Measurements from ENCODE around the gene PTPRM.

PTPRM gene

DNA sequence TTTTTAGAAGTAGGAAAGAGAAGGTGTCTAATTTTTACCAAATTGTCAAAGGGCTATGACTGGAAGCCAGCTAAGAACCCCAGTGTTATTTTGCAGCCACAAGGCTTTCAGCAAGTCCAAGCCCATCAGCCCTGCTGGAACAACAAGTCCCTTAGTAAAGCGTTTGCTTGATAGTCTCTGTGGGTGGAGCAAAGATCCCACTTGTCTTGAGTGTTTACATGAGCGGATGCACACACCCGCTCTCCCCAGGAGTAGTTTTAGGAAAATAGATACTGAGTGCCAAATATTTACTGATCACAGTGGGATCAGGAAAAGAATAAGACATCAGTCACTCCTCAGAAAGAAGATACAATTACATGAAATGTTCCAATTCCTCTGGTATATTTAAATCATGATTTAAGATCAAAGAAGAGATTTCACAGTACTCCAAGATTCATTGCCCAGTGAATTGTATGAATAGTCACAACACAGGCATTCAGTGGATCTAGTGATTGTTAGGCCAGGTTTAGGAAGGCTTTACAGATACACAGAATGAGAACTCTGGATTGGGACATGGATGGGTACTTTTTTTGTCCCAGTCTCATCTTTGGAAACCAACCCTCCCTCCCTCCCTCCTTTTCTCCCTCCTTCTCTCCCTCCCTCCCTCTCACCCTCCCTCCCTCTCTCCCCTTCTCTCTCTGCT is 514.9 kb downstream of the PTPRM start:
- DNase-seq = no peak

- DNase-seq = peak; percentile 32
Observed at GRCh38 chr18:8084160-8084559, 517.0 kb downstream of the PTPRM start.

- DNase-seq = no peak
Observed at GRCh38 chr18:8088626-8089025, 521.5 kb downstream of the PTPRM start.

- no peak for DNase-seq
Observed at GRCh38 chr18:8091035-8091434, 523.9 kb downstream of the PTPRM start.

DNA sequence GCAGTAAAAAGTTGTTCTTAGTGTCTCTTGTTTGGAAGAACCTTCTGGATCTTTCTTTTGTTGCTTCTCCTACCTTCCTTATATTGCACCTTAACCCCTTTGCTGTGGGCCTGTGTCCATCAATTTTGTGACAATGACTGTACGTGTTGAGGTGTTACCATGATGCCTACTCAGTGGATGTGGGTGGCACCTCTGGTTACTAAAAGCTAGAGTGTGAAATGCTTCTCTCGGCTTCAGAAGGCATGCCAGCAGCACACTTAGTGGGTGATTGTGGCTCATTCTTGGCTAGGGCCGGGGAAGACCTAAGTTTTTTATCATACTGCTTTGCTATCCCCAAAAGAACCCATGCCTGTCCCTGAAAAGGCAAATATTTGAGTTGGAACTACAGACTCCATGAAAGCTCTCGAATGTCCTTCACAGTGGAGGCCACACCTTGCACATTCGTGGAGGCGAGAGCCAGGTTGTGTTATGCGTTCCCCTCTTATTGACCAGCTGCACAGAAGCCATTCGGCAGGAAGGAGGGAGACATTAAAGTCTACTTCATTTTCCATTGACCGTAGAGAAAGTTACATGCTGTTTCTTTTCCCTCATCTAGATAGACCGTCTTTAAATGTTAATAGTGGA is 528.9 kb downstream of the PTPRM start:
- no peak for DNase-seq

DNA sequence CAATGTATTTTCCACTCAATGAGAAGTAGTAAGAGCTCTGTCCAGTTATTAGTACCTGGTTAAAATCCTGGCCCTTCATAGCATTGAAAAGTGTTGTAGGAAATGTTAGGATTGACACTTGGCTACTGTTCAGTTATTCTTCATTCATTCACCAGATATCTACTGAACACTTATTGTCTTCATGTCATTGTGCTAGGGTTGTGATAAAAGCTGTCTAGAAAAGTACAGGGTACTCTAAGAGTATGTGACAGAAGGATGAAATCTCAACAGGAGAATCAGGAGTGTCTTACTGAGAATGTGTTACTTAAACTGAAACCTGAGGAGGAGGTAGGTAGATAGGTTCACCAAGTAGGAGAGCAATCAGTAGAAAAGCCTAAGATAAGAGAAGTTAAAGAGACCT is 530.3 kb downstream of the PTPRM start:
- no peak for DNase-seq

GRCh38 chr18:8097927-8098326 is 530.8 kb downstream of the PTPRM start:
- DNase-seq = no peak

GRCh38 chr18:8106603-8107002 is 539.5 kb downstream of the PTPRM start:
- DNase-seq = no peak

DNA sequence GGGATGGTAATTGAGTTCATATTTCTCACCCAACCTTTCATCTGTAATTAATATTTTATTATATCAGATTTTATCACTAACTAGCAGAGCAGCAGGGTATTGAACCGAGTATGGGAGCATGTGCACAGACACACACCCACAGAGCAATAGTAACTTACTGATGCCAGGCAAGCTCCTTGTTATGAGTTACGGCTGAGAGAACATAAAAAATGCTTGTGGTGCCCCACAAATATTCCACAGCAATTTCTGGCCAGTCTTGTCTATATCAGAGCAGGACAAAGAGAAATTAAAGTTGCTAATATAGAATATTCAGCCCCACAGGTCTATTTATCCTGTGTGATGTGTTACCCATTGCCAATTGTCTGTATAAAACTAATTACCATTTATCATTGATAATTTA is 540.3 kb downstream of the PTPRM start:
- DNase-seq = no peak

GRCh38 chr18:8114480-8114879 is 547.4 kb downstream of the PTPRM start:
- DNase-seq = no peak

GRCh38 chr18:8116341-8117005 is 549.4 kb downstream of the PTPRM start:
- DNase-seq = peak; percentile 83

DNA sequence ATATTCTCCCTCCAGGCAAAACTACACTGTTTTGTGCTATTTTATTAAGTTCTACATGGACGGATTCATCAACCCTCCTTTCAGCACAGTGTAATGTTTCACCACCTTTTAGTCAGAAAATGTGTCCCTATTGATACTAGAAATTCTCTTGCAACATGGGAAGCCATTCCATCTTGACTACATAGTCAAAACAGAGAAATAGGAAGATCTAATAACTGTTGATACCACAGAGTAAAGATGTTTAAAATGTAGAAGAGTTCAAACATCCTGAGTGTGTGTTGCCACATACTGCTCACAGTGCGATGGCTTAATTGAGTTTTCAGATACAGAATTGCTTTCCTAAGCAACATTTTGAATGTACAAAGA is 549.9 kb downstream of the PTPRM start:
- peak; percentile 36 for DNase-seq

DNA sequence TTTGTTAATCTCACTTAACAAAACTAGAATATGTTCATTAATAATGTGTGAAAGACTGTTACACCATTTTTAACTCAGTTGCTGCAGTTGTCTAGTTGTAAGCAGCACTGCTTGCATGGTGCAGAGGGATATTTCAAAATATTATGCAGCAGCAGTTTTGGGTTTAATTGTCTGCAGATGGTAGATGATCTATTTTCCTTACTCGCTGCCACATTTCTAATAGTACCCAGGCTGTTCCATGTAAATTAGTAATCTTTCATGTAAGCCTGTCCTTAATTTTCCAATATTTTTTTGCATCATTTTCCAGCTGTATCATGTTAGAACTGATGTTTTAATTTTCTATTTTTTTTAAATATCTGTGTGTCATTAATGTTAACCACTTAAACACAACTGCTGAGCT is 554.0 kb downstream of the PTPRM start:
- no peak for DNase-seq

DNA sequence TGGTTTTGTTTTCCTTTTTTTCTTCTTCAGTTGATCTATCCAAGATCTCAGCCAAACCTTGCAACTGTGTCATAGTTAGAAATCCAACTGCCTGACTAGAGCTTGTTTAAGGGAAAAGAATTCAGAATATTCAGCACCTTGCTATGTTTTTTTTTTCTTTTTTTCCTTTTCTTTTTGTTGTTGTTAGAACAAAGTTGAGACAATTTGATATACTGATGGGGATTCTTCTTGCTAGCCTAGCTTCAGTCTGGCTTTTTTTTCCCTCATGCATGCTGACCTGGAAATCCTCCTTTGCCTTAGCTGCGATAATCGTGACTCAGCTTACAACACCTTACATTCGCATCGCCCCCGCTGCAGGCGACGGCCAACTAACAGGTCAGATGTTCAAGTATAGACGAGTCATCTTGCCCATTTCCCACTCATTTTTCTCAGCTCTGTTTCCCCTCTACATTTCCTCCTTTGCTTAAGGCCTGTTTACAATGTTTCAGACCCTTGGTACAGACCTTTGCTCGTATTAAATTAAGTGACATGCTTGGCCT is 554.9 kb downstream of the PTPRM start:
- peak; percentile 50 for DNase-seq

- no peak for DNase-seq
Observed at GRCh38 chr18:8124232-8125146, 557.4 kb downstream of the PTPRM start.

- no peak for DNase-seq
Observed at GRCh38 chr18:8130096-8130495, 563.0 kb downstream of the PTPRM start.

DNA sequence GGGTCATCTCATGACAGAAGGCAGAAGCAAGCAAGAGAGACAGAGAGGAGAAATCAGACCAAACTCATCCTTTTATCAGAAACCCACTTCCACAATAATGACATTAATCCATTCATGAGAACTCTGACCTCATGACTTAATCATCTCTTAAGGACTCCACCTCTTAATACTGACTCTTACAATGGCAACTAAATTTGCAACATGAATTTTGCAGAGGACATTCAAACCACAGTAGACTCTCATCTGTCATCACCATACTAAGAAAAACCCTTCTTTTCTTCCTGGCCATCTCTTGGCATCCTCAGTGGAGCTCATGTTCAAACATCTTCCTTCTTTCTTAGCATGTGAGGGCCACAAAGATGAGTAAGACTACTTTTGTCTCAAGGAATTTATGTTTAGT is 565.9 kb downstream of the PTPRM start:
- DNase-seq = no peak

GRCh38 chr18:8133888-8134287 is 566.8 kb downstream of the PTPRM start:
- no peak for DNase-seq

DNA sequence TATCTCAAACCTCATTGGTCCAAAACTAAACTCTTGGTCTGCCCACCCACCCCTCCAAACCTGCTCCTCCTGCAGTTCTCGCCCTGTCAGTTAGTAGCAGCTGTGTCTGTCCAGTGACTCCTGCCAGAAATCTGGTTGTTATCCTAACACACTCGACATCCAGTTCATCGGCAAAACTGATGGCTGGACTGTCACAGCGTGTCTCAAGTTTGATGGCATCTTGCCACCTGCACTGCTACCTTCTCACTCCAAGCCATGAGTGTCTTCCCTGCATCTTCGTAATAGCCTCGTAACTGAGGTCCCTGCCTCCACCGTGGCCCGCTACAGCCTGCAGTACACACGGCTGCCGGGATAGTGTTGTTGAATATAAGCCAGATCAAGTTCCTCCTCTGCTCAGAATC is 572.0 kb downstream of the PTPRM start:
- DNase-seq = no peak

- no peak for DNase-seq
Observed at GRCh38 chr18:8139891-8140406, 572.8 kb downstream of the PTPRM start.

GRCh38 chr18:8140841-8141501 is 573.9 kb downstream of the PTPRM start:
- DNase-seq = peak; percentile 79

DNA sequence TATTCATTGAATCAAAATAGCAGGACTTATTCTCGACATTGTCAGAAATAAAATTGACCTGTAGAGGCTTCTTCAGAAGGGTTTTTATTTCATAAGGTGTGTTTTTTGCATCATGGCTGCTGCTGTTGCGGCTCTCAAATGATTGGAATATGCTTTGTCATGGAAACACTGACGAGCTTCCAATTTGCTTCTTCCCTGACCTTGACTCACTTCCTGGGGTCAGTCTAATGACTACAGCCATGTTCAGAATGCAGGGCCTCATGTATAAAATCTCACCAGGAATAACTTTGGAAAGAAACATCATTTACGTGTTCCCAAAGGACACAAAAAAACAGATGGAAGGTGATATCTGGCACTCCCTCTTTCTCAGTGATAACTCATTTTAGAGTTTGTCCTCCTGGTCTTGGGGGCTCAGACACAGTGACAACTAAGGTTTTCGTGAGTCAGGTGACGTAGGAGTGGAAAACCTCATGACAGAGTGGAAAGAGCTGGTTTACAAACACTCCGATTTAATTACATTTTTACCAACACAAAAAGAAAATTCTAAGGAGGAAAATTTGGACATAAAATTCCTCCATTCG is 575.1 kb downstream of the PTPRM start:
- peak; percentile 75 for DNase-seq
